Erythroblast (primary cell): ENCODE results near the gene SPAG16.

Experiments
- GATA1 ChIP-seq: IDR thresholded peaks from 2 replicates; pipeline ENCODE4 v1.6.1; 2011; ENCODE audit warnings: low read depth, mild to moderate bottlenecking, control low read depth, low read length, moderate library complexity
- POLR2A ChIP-seq: IDR thresholded peaks from 2 replicates; pipeline ENCODE4 v1.6.1; 2011; ENCODE audit warnings: mild to moderate bottlenecking, low read length

- TF ChIP-seq POLR2A: no peak
- TF ChIP-seq GATA1: no peak
Measured at GRCh38 chr2:214180071-214180470, 895.8 kb downstream of the SPAG16 start.
